Stimulated activated naive CD4-positive, alpha-beta T cell (primary cell): ENCODE data around the gene MR1.

ENCODE experiments used
- DNase-seq, 6 experiments: peaks; one replicate each; lab custom pipeline; 2025; lab: John Stamatoyannopoulos, UW

MR1 gene

DNA sequence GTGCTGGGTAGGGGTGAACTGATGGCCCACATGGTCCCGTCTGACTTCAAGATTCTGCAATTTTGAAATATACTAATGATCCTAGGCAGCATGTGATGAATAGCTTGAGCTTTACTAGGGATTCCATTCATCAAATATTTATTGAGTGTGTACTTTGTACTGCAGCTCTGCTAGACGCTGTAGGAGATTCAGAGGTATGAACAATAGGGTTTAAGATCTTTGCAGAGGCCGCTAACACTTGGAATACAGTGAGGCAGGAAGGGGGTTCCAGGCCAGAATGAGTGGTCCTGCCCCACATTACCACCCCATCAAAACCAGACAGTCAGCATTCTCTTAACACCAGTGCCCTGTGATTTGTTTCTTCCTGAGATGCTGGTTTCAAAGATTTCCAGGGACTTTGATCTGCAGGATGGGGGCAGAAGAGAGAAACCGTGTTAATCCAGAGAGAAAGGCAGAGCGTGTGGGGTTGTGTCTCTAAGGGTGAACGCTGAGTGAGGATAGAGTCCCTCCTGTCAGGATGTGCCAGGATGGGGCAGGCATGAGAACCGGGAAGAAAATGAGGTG is 74.6 kb downstream of the MR1 start:
- peak in 1 of 6 experiments; percentile 6 for DNase-seq

DNA sequence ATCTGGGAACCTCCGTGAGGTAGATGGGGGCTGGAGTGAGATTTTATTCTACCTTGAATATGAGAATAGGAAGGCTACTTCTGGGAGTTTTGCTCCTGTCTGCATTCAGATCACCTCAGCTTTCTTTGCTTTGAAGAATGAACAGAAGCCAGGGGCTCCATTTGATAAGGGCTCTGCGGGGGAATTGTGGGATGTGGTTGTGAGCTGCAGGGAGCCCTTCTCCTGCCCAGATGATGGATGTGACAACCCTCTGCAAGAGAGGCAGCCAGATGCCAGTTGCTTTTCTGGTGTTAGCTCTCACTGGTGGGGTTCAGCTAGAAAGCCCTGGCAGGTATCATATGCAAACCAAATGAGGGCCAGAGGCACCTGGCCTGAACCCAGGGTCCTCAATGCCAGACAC is 76.2 kb downstream of the MR1 start:
- no peak for DNase-seq
